Progenitor cell of endocrine pancreas (in vitro differentiated cells): Measurements from ENCODE around the gene CDK14. TPM values are rescaled to one million over a fixed set of nuclear protein-coding genes. Genes with fewer than 3 reads are reported as not detected.

Experiments used
- DNase-seq: peaks from one replicate; pipeline ENCODE4 v3.0.0; 2021; ENCODE audit warnings: low spot score; ENCODE audit not compliant: unreplicated experiment
- H3K27ac Mint-ChIP-seq: 2 replicates; pipeline ENCODE4 v1.8.0; 2021; ENCODE audit warnings: mild to moderate bottlenecking, moderate library complexity, mixed read lengths
- H3K27me3 Mint-ChIP-seq: 2 replicates; pipeline ENCODE4 v1.8.0; 2021; ENCODE audit warnings: mixed read lengths
- H3K36me3 Mint-ChIP-seq: 2 replicates; pipeline ENCODE4 v1.8.0; 2022; ENCODE audit warnings: mixed read lengths; ENCODE audit not compliant: insufficient read depth
- H3K4me1 Mint-ChIP-seq: 2 replicates; pipeline ENCODE4 v1.8.0; 2021; ENCODE audit warnings: low read depth, mixed read lengths
- H3K4me3 Mint-ChIP-seq: 2 replicates; pipeline ENCODE4 v1.8.0; 2021; ENCODE audit warnings: low read depth, mild to moderate bottlenecking, moderate library complexity, mixed read lengths
- H3K9me3 Mint-ChIP-seq: 2 replicates; pipeline ENCODE4 v1.8.0; 2021; ENCODE audit warnings: low read depth, mixed read lengths
- total RNA-seq: library from RNA; stranded (reverse); gene quantifications from 2 replicates; pipeline ENCODE4 v1.2.1, GENCODE V29; 2021
- TF ChIP-seq, protein P1 (sequence below): fragments of 200-600 bp; sonication (generic); IDR thresholded peaks from one replicate; pipeline ENCODE4 v1.5.0; 2021; ENCODE audit warnings: antibody characterized with exemption, mild to moderate bottlenecking; ENCODE audit not compliant: unreplicated experiment

The CDK14 gene
- total RNA-seq, 1 donor from 2014 or later: 117 TPM

DNA sequence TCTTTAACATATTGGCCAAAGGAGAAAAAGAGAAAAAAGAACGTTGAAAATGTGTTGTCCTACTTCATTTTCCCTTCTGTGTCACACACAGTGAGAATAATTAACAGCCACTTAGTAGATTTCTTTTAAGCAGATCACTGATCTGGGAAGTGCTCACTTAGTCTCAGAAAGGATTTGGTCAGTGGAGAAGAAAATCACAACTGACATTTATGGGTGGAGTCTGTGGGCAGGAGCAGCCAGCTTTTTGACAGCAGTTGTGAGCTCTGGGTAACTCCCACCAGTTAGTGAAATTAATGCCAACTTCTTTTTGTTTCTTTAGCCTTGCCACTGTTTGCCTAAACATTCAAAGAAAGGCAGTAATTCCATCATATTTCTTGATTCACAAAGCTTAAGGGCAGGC is 49.7 kb downstream of the CDK14 start:
- Mint-ChIP-seq H3K36me3 (peaks cover 36% of the 10 kb centered on the region), H3K27ac (no peak overlapping the region), H3K4me3 (no peak overlapping the region), H3K27me3 (no peaks in the 10 kb centered on the region), H3K4me1 (no peaks in the 10 kb centered on the region), H3K9me3 (peaks cover 29% of the 10 kb centered on the region)
- TF ChIP-seq, protein P1, sequence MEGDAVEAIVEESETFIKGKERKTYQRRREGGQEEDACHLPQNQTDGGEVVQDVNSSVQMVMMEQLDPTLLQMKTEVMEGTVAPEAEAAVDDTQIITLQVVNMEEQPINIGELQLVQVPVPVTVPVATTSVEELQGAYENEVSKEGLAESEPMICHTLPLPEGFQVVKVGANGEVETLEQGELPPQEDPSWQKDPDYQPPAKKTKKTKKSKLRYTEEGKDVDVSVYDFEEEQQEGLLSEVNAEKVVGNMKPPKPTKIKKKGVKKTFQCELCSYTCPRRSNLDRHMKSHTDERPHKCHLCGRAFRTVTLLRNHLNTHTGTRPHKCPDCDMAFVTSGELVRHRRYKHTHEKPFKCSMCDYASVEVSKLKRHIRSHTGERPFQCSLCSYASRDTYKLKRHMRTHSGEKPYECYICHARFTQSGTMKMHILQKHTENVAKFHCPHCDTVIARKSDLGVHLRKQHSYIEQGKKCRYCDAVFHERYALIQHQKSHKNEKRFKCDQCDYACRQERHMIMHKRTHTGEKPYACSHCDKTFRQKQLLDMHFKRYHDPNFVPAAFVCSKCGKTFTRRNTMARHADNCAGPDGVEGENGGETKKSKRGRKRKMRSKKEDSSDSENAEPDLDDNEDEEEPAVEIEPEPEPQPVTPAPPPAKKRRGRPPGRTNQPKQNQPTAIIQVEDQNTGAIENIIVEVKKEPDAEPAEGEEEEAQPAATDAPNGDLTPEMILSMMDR: no peak
- no peak for DNase-seq

DNA sequence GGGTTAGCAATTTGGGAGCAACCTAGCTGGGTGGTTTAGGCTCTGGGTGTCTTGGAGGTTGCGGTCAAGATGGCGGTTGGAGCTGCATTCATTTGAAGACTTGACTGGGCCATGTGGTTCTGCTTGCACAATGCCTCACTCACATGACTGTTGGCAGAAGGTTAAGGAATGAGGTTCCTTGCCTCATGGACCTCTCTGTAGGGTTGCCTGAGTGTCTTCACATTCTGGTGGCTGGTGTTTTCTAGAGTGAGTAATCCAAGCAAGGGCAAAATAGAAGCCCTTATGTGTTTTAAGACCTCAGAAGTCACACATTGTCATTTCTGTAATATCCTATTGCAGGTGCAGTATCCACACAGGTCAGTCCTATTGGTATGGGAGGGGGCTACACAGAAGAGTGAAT is 52.0 kb downstream of the CDK14 start:
- Mint-ChIP-seq H3K27ac (no peak overlapping the region), H3K9me3 (peaks cover 19% of the 10 kb centered on the region), H3K4me3 (no peak overlapping the region), H3K36me3 (peaks cover 25% of the 10 kb centered on the region), H3K27me3 (no peaks in the 10 kb centered on the region), H3K4me1 (peaks cover 9% of the 10 kb centered on the region)
- DNase-seq: no peak
- TF ChIP-seq, protein P1: no peak

DNA sequence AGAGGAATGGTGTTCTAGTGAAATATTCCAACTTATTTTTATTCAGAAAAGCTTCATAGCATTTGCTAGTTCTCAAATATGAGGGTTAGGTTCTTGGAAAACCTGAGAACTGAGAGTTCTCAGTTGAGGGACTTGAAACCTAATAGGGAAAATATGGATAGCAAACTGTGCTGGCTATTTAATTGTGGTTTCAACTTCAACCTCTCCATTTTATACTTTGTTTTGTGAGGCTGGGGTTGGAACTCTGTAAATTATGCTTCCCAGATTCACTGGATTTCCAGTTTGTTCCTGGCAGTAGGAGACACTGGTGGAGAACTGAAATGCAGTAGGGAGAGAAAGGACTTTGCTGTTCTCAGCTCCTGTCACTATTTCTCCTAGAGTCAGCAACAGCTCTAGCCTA is 52.7 kb downstream of the CDK14 start:
- H3K4me3 Mint-ChIP-seq: no peak overlapping the region
- TF ChIP-seq, protein P1: no peak

DNA sequence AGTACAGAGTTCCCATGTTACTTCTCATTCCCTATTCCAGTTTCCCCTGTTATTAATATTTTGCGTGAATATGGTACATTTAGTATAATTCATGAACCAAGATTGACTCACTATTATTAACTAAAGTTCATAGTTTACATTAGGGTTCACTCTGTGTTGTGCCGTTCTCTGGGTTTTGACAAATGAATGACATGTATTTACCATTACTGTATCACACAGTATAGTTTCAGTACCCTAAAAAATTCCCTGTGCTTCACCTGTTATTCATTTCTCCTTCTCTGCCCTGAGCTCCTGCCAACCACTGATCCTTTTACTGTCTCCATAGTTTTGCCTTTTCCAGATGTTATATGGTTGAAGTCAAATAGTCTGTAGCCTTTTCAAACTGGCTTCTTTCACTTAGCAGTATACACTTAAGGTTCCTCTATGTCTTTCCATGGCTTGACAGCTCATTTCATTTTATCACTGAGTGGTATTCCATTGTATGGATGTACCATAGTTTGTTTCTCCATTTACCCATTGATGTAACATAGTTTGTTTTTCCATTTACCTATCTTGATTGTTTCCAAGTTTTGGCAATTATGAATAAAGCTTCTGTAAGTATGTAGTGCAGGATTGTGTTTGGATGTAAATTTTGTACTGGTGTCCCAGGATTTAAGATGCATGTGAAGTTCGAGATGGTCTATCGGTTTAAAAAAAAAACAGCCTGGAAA is 58.8 kb downstream of the CDK14 start:
- no peak overlapping the region for H3K27ac Mint-ChIP-seq
- no peaks in the 10 kb centered on the region for H3K27me3 Mint-ChIP-seq
- peaks cover 15% of the 10 kb centered on the region for H3K36me3 Mint-ChIP-seq
- H3K9me3 Mint-ChIP-seq: peaks cover 9% of the 10 kb centered on the region
- peaks cover 13% of the 10 kb centered on the region for H3K4me1 Mint-ChIP-seq
- no peak for DNase-seq
- TF ChIP-seq, protein P1: no peak
- no peak overlapping the region for H3K4me3 Mint-ChIP-seq

More for the DNA sequence above, 52.7 kb downstream of the CDK14 start:
- H3K36me3 Mint-ChIP-seq: peaks cover 23% of the 10 kb centered on the region
- peaks cover 9% of the 10 kb centered on the region for H3K4me1 Mint-ChIP-seq
- H3K27ac Mint-ChIP-seq: no peak overlapping the region
- peaks cover 16% of the 10 kb centered on the region for H3K9me3 Mint-ChIP-seq
- DNase-seq: no peak
- H3K27me3 Mint-ChIP-seq: no peaks in the 10 kb centered on the region

DNA sequence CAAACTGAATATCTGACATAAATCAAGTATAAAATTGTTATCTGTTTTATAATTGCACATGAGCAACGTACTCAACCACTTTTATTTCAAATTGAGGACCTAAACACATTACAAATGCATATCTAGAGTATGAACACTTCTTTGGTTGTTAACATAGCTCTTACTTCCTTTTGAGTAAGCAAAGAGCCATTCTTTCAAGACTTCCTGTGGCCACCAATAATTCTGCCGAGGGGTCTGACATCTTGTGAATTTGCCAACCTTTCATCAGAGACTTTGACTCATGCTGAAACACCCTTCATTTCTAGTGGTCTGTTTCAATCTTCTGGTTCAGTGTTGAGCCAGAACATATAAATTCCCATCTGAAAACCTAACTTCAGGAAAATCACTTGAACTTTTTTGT is 59.4 kb downstream of the CDK14 start:
- Mint-ChIP-seq H3K27me3 (no peaks in the 10 kb centered on the region), H3K4me1 (peaks cover 18% of the 10 kb centered on the region), H3K9me3 (peaks cover 7% of the 10 kb centered on the region), H3K27ac (no peak overlapping the region), H3K4me3 (no peak overlapping the region), H3K36me3 (peaks cover 12% of the 10 kb centered on the region)
- DNase-seq: no peak
- TF ChIP-seq, protein P1: no peak
